ENCODE measurements around the gene TNFRSF9.

The TNFRSF9 gene

GRCh38 chr1:7888248-7889081 is 52.2 kb downstream of the TNFRSF9 start:
- TF ChIP-seq, protein P1, sequence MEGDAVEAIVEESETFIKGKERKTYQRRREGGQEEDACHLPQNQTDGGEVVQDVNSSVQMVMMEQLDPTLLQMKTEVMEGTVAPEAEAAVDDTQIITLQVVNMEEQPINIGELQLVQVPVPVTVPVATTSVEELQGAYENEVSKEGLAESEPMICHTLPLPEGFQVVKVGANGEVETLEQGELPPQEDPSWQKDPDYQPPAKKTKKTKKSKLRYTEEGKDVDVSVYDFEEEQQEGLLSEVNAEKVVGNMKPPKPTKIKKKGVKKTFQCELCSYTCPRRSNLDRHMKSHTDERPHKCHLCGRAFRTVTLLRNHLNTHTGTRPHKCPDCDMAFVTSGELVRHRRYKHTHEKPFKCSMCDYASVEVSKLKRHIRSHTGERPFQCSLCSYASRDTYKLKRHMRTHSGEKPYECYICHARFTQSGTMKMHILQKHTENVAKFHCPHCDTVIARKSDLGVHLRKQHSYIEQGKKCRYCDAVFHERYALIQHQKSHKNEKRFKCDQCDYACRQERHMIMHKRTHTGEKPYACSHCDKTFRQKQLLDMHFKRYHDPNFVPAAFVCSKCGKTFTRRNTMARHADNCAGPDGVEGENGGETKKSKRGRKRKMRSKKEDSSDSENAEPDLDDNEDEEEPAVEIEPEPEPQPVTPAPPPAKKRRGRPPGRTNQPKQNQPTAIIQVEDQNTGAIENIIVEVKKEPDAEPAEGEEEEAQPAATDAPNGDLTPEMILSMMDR (IDR thresholded peaks at IDR 0.05; ENCODE audit: insufficient read depth, low read depth, low read length, missing control alignments) = no peak
- no peak overlapping the region for H3K4me3 ChIP-seq (ENCODE audit: low read length)
- DNase-seq (ENCODE audit: low read depth) = no peak

DNA sequence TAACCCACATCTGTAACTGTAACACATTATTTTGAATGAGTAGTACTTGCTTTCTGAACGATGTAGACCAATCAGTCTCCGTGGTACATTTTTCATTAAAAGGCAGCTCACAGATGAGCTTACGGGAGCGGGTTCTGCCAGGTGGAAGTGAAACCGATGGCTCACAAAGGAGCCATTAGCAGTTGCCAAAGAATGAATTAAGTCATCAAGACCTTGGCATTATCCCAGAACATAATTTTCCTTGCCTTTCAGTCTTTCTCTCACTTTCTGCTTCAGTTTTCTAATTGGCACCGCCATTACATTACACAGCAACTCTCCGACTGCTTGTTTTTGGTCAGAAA is 54.3 kb downstream of the TNFRSF9 start:
- peak; percentile 86 for DNase-seq (ENCODE audit: low read depth)
- TF ChIP-seq, protein P1 (IDR thresholded peaks at IDR 0.05; ENCODE audit: insufficient read depth, low read depth, low read length, missing control alignments) = no peak
- H3K4me3 ChIP-seq (ENCODE audit: low read length) = peak overlapping the region; percentile 0

DNA sequence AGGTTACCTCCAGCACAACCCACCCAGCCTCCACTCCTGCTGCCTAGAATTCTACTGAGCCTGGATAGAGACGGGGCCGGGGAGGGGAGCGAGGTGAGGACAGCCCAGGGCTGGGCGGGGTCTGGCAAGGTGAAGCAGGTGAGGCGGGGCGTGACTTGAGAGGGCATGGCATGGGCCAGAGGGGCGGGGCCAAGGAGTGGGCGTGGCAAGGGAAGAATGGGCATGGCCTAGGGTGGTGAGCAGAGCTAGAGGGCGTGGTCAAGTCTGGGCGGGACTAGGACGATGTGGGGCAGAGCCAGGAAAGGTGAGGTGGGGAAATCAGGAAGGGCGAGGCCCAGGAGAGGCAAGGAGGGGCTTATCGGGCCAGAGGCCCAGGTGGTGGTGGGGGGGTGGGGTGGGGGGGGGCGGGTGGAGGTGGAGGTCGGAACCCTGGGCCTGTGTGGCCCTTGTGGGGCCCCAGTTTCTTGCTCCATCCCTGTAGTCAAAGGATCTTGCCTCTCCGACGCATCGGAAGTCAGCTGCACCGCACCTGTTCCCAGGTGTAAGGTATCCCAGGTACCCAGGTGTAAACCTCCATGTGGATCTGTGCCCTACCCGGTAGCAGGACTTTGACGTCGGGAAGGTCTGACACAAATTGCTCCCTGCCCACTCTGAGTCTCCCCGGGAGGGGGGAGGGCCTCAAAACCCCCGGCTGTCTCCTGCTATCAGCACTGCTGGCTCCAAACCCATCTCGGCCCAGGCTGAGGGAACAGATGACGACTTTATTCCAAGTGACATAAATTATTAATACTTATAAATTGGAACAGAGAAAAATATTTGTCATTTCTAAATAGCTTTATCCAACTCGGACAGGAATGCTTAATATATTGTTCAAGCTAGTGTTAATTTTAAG is 54.9 kb downstream of the TNFRSF9 start:
- peak overlapping the region; percentile 7 for H3K4me3 ChIP-seq (ENCODE audit: low read length)
- DNase-seq (ENCODE audit: low read depth) = peak; percentile 74
- TF ChIP-seq, protein P1 (IDR thresholded peaks at IDR 0.05; ENCODE audit: insufficient read depth, low read depth, low read length, missing control alignments) = no peak

DNA sequence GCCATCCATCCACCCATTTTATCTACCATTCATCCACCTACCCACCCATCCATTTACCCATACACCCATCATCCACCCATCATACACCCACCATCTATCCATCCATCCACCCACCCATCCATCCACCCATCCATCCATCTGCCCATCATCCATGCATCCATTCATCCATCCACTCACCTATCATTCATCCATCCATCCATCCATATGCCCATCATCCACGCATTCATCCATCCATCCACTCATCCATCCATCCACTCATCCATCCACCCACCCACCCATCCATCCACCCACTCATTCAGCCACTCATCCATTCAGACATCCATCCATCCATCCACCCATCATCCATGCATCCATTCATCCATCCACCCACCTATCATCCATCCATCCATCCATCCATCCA is 55.9 kb downstream of the TNFRSF9 start:
- TF ChIP-seq, protein P1 (IDR thresholded peaks at IDR 0.05; ENCODE audit: insufficient read depth, low read depth, low read length, missing control alignments) = no peak
- no peak for DNase-seq (ENCODE audit: low read depth)
- H3K4me3 ChIP-seq (ENCODE audit: low read length) = no peak overlapping the region

DNA sequence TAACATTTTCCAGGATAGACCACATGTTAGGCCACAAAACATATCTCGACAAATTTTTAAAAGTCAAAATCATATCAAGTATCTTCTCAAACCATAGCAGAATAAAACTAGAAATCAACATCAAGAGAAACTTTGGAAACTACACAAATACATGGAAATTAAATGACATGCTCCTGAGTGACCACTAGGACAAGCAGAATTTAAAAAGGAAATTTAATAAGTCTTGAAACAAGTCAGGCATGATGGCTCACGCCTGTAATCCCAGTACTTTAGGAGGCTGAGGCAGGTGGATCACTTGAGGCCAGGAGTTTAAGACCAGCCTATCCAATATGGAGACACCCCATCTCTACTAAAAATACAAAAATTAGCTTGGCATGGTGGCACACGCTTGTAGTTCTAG is 61.4 kb downstream of the TNFRSF9 start:
- no peak for DNase-seq (ENCODE audit: low read depth)
- TF ChIP-seq, protein P1 (IDR thresholded peaks at IDR 0.05; ENCODE audit: insufficient read depth, low read depth, low read length, missing control alignments) = no peak
- H3K4me3 ChIP-seq (ENCODE audit: low read length) = no peak overlapping the region

- TF ChIP-seq, protein P1 (IDR thresholded peaks at IDR 0.05; ENCODE audit: insufficient read depth, low read depth, low read length, missing control alignments) = no peak
Observed at GRCh38 chr1:7878027-7878426, 62.6 kb downstream of the TNFRSF9 start.

More at GRCh38 chr1:7878027-7878426, 62.6 kb downstream of the TNFRSF9 start:
- no peak overlapping the region for H3K4me3 ChIP-seq (ENCODE audit: low read length)
- no peak for DNase-seq (ENCODE audit: low read depth)

All from epithelial cell of esophagus (primary cell).